Adrenal gland (tissue), 5 donors: ENCODE results near the gene CBR4.

Source experiments
- POLR2A ChIP-seq, 2 donors: fragments of 450-650 bp; IDR thresholded peaks; one replicate each; pipeline ENCODE4 v1.6.1; 2017; ENCODE audit warnings: antibody characterized with exemption in 2 of 2, mild to moderate bottlenecking in 2 of 2, moderate library complexity in 1 of 2
- TF ChIP-seq, protein P1 (sequence below), 6 experiments: fragments of 450-650 bp in 4 of 6; fragments of 200-600 bp in 2 of 6; sonication (generic) in 1 of 6; IDR thresholded peaks; 1 replicate in 5 of 6; 2 replicates in 1 of 6; pipeline versions ENCODE4 v1.5.1 to v1.8.0; 2016 to 2021; ENCODE audit warnings: antibody characterized with exemption in 6 of 6, mild to moderate bottlenecking in 2 of 6, moderate library complexity in 1 of 6
- donor health status: DM: no; HTN: no; CAD: no.

DNA sequence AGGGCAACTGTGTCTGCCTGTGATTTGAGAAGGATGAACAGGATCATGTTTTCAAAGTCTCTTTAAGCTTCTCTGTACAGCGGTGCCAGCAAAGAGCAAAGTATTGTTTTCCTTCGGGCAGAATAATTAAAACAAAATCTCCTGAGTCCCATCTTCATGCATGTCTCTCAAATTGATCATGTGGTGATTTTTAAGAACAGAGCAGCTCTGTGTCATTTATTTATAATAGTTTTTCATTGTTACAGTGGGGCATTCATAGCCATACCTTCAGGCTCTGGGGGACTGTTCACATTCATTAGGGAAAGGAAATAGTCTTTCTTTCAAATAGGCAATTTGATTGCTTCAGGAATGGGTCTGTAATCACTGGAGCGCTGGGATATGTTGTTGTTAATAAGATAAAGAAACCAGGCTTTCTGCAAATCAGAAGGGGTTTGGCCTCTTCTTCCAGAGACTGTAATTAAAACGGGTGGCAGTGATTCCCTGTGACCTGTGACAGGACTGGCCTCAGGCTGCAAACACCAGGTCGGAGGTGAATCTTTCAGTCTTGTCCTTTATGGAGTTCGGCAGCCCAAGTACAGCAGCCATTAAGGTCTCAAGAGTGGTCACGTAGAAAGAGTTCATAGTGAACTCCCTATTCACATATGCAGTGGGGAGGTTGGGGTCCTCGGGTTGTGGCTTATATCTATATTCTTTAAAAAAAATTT is 29.3 kb upstream of the CBR4 start:
- TF ChIP-seq, protein P1, sequence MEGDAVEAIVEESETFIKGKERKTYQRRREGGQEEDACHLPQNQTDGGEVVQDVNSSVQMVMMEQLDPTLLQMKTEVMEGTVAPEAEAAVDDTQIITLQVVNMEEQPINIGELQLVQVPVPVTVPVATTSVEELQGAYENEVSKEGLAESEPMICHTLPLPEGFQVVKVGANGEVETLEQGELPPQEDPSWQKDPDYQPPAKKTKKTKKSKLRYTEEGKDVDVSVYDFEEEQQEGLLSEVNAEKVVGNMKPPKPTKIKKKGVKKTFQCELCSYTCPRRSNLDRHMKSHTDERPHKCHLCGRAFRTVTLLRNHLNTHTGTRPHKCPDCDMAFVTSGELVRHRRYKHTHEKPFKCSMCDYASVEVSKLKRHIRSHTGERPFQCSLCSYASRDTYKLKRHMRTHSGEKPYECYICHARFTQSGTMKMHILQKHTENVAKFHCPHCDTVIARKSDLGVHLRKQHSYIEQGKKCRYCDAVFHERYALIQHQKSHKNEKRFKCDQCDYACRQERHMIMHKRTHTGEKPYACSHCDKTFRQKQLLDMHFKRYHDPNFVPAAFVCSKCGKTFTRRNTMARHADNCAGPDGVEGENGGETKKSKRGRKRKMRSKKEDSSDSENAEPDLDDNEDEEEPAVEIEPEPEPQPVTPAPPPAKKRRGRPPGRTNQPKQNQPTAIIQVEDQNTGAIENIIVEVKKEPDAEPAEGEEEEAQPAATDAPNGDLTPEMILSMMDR (IDR thresholded peaks at IDR 0.05) = no peak
- TF ChIP-seq POLR2A (IDR thresholded peaks at IDR 0.05) = no peak
